DND-41 (cell line): Measurements from ENCODE around the gene CHKB.
"Not testable (repeated sequence)": the region's sequence is repeated elsewhere in the genome, so short reads cannot be mapped to it uniquely, and the experiment has no call there.

Source experiments
- EZH2 ChIP-seq: IDR thresholded peaks from 3 replicates; pipeline ENCODE4 v1.6.1; 2012; ENCODE audit warnings: borderline replicate concordance, low read depth, mild to moderate bottlenecking, moderate library complexity, low read length, inconsistent platforms; ENCODE audit not compliant: severe bottlenecking
- TF ChIP-seq, protein P1 (sequence below): IDR thresholded peaks from 2 replicates; pipeline ENCODE4 v1.5.1; 2012; ENCODE audit warnings: borderline replicate concordance, low read length, moderate library complexity, mild to moderate bottlenecking; ENCODE audit not compliant: poor library complexity, severe bottlenecking; ENCODE audit errors: extremely low read depth

DNA sequence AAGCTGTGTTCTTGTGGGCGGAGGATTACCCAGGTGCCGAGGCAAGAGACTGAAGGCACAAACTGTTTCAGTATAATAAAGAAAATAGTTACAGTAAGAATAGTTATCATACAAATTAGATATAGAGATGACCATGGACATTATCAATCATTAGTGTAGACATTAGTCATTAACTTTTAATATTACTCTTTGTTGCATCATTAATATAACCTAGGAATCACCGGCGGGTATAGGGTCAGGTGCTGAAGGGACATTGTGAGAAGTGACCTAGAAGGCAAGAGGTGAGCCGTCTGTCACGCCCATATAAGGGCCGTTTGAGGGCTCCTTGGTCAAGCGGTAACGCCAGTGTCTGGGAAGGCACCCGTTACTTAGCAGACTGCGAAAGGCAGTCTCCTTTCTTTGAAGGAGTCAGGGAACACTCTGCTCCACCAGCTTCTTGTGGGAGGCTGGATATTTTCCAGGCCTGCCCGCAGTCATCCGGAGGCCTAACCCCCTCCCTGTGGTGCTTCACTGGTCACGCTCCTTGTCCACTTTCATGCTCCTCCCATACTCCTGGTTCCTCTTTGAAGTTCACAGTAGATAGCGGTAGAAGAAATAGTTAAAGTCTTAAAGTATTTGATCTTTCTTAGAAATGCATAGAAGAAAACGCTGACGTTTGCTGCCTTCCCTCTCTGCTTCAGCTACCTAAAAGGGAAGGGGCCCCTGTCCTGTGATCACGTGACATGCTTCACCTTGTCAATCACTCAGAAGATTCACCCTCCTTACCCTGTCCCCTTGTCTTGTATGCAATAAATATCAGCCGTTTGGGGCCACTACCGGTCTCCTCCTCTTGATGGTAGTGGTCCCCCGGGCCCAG, 48.6 kb downstream of the CHKB start:
- TF ChIP-seq, protein P1, sequence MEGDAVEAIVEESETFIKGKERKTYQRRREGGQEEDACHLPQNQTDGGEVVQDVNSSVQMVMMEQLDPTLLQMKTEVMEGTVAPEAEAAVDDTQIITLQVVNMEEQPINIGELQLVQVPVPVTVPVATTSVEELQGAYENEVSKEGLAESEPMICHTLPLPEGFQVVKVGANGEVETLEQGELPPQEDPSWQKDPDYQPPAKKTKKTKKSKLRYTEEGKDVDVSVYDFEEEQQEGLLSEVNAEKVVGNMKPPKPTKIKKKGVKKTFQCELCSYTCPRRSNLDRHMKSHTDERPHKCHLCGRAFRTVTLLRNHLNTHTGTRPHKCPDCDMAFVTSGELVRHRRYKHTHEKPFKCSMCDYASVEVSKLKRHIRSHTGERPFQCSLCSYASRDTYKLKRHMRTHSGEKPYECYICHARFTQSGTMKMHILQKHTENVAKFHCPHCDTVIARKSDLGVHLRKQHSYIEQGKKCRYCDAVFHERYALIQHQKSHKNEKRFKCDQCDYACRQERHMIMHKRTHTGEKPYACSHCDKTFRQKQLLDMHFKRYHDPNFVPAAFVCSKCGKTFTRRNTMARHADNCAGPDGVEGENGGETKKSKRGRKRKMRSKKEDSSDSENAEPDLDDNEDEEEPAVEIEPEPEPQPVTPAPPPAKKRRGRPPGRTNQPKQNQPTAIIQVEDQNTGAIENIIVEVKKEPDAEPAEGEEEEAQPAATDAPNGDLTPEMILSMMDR, result not testable (repeated sequence)
- TF ChIP-seq EZH2, result not testable (repeated sequence)
